HepG2 (cell line): ENCODE results near the gene PCED1B. TPM values are rescaled to one million over a fixed set of nuclear protein-coding genes. Genes with fewer than 3 reads are reported as not detected.

Source experiments
- ATAC-seq: fragments of 200-7000 bp; cut with Tn5 transposase; 3 replicates; pipeline ENCODE4 v1.9.1; 2020; ENCODE audit warnings: mild to moderate bottlenecking, moderate library complexity
- BruUV-seq: library from RNA; stranded (reverse); fragments of 400-500 nt; replicated peaks from 2 replicates; lab custom pipeline; 2021; lab: Mats Ljungman, UMichigan
- CTCF ChIA-PET: fragments of 300-600 bp; formaldehyde crosslinking; extraction: SDS; loops from one replicate; lab custom pipeline; 2021; ENCODE audit warnings: low total read pairs, inconsistent platforms, low intra/inter-chr PET ratio; lab: Yijun Ruan, JAX
- POLR2A ChIA-PET: fragments of 350-600 bp; sonication (Branson Sonifier 250); formaldehyde crosslinking; loops from one replicate; lab custom pipeline; 2020; ENCODE audit warnings: antibody characterized with exemption, inconsistent platforms; lab: Yijun Ruan, JAX
- DNase-seq: peaks from one replicate; pipeline ENCODE4 v3.0.0-alpha.2; 2015; ENCODE audit warnings: low spot score
- FAIRE-seq: peaks from 3 replicates; lab custom pipeline; 2011; peaks lifted over from hg19 to GRCh38; lab: Jason Lieb, UNC
- H2AFZ ChIP-seq: one replicate; pipeline ENCODE4 v1.6.1; 2011; ENCODE audit warnings: low read length, inconsistent platforms
- H3K27ac ChIP-seq: fragments of 300-600 bp; 3 replicates; pipeline ENCODE4 v1.8.0; 2011; ENCODE audit warnings: mixed run types, mild to moderate bottlenecking, mixed read lengths, low read length, inconsistent platforms; ENCODE audit not compliant: insufficient read depth; ENCODE audit errors: extremely low read length
- H3K27me3 ChIP-seq, 2 experiments: fragments of 200-600 bp in 1 of 2; 2 replicates in 1 of 2; 3 replicates in 1 of 2; pipeline versions ENCODE4 v1.6.0 to v1.8.0; 2011; ENCODE audit warnings: low read length in 2 of 2, mild to moderate bottlenecking in 2 of 2, moderate library complexity in 2 of 2, inconsistent platforms in 1 of 2; ENCODE audit not compliant: insufficient read depth in 2 of 2, control insufficient read depth in 1 of 2
- H3K36me3 ChIP-seq, 2 experiments: fragments of 200-600 bp in 1 of 2; replicated peaks in 1 of 2; 2 replicates in 1 of 2; 3 replicates in 1 of 2; pipeline versions ENCODE4 v1.5.1 to v1.8.0; 2011; ENCODE audit warnings: low read length in 2 of 2, inconsistent platforms in 1 of 2; ENCODE audit not compliant: insufficient read depth in 2 of 2, control insufficient read depth in 1 of 2
- H3K4me1 ChIP-seq: 2 replicates; pipeline ENCODE4 v1.5.1; 2012; ENCODE audit warnings: low read length, inconsistent platforms; ENCODE audit not compliant: insufficient read depth
- H3K4me2 ChIP-seq: 2 replicates; pipeline ENCODE4 v1.6.0; 2011; ENCODE audit warnings: low read depth, low read length, inconsistent platforms
- H3K4me3 ChIP-seq, 3 experiments: fragments of 200-600 bp in 1 of 3; sonication (generic), shearing (Covaris generic) in 1 of 3; replicated peaks in 1 of 3; 2 replicates each; pipeline ENCODE4 v1.5.1; 2011 to 2016; ENCODE audit warnings: low read length in 3 of 3, inconsistent platforms in 2 of 3, low read depth in 2 of 3, mild to moderate bottlenecking in 2 of 3, control low read depth in 1 of 3, mixed read lengths in 1 of 3; ENCODE audit not compliant: insufficient read depth in 1 of 3
- H3K79me2 ChIP-seq: one replicate; pipeline ENCODE4 v1.6.1; 2011; ENCODE audit warnings: low read length, inconsistent platforms; ENCODE audit not compliant: insufficient read depth
- H3K9ac ChIP-seq: 2 replicates; pipeline ENCODE4 v1.6.0; 2011; ENCODE audit warnings: mild to moderate bottlenecking, low read depth, low read length, inconsistent platforms; ENCODE audit not compliant: insufficient read depth
- H3K9me3 ChIP-seq: 2 replicates; pipeline ENCODE4 v1.5.1; 2012; ENCODE audit warnings: mild to moderate bottlenecking, low read length
- H4K20me1 ChIP-seq: 2 replicates; pipeline ENCODE4 v1.6.0; 2011; ENCODE audit warnings: inconsistent platforms, mild to moderate bottlenecking, low read length, moderate library complexity; ENCODE audit not compliant: insufficient read depth
- ATF7-NPFF ChIP-seq: sonication (generic); formaldehyde crosslinking; IDR thresholded peaks from 2 replicates; pipeline ENCODE4 v1.8.1; 2023; ENCODE audit warnings: mild to moderate bottlenecking, low read depth, missing genetic modification reagents, moderate library complexity
- GTF3A ChIP-seq: sonication (generic); formaldehyde crosslinking; conservative IDR thresholded peaks from 2 replicates; pipeline ENCODE4 v1.4.0; 2020; ENCODE audit warnings: mild to moderate bottlenecking, missing genetic modification reagents
- SMC3 ChIP-seq: IDR thresholded peaks from 2 replicates; pipeline ENCODE4 v1.6.1; 2011; ENCODE audit warnings: low read length, improper control_type of control experiment
- THYN1 ChIP-seq: sonication (generic); formaldehyde crosslinking; IDR thresholded peaks from 2 replicates; pipeline ENCODE4 v1.8.1; 2023; ENCODE audit warnings: low read depth, mild to moderate bottlenecking, moderate library complexity, missing genetic modification reagents, borderline replicate concordance
- ZMYM3 ChIP-seq: sonication (generic); formaldehyde crosslinking; IDR thresholded peaks from 2 replicates; pipeline ENCODE4 v1.5.1; 2020; ENCODE audit warnings: mild to moderate bottlenecking, missing genetic modification reagents
- ZNF607 ChIP-seq: sonication (generic); formaldehyde crosslinking; IDR thresholded peaks from 2 replicates; pipeline ENCODE4 v1.5.1; 2020; ENCODE audit warnings: missing genetic modification reagents, mild to moderate bottlenecking, borderline replicate concordance
- ZNF777 ChIP-seq: sonication (generic); formaldehyde crosslinking; IDR thresholded peaks from 2 replicates; pipeline ENCODE4 v1.4.0; 2020; ENCODE audit warnings: missing genetic modification reagents
- WGBS: methylation state at CpG from one replicate; pipeline ENCODE4 v1.1.6; 2017; ENCODE audit warnings: low lambda C conversion rate; 5-methylcytosine and 5-hydroxymethylcytosine counted together
- in situ Hi-C: cut with HindIII; loops from 2 replicates; pipeline ENCODE4 v1.10.0; 2017; ENCODE audit warnings: low pct_unique_long_range_greater_than_20kb; ENCODE audit not compliant: extremely low pct_ligation_motif_present
- intact Hi-C: fragments of 100-400 bp; cut with micrococcal nuclease; formaldehyde crosslinking; loops from one replicate; pipeline ENCODE4 v1.10.0; 2022; ENCODE audit not compliant: unreplicated experiment
- microRNA-seq: library from miRNA; unstranded; fragments of <30 nt; microRNA quantifications from one replicate; pipeline ENCODE4, GENCODE V29; 2020
- polyA plus RNA-seq, 8 experiments: library from polyadenylated mRNA; depleted of rRNA in 3 of 8; stranded (reverse) in 7 of 8; unstranded in 1 of 8; fragments of >200 nt; fragmentation: Illumina TruSeq in 4 of 8; extraction: Trizol in 4 of 8; gene quantifications; 2 replicates each; pipeline versions ENCODE4 v1.2.1 to v1.2.3, GENCODE V29; 2011 to 2016; ENCODE audit warnings: low read depth in 4 of 8, missing spikeins in 1 of 8, mixed read lengths in 1 of 8; ENCODE audit not compliant: insufficient read depth in 1 of 8
- small RNA-seq, 3 experiments: library from RNA; depleted of rRNA; stranded (forward); fragments of <200 nt; gene quantifications; one replicate each; pipeline ENCODE3, GENCODE V24; 2012; ENCODE audit warnings: low read depth in 2 of 3, low replicate concordance in 1 of 3; ENCODE audit not compliant: insufficient read length in 3 of 3, insufficient read depth in 2 of 3
- total RNA-seq, 5 experiments: library from RNA; depleted of rRNA; stranded (reverse); fragments of >200 nt; fragmentation: Illumina TruSeq; extraction: Trizol; gene quantifications; 2 replicates each; pipeline ENCODE4 v1.2.3, GENCODE V29; 2016; ENCODE audit warnings: low read depth in 1 of 5

The PCED1B gene
- total and polyA plus RNA-seq, 2 of the 13 experiments (the other 11 are each of a cell fraction or from before 2014, with no cell fraction given), result 0.11 to 0.37 TPM

- Histone ChIP-seq H3K9ac (no peak overlapping the region), H3K4me2 (no peak overlapping the region), H4K20me1 (no peaks in the 10 kb centered on the region), H3K4me1 (peaks cover 3% of the 10 kb centered on the region), H2AFZ (no peak overlapping the region), H3K9me3 (no peaks in the 10 kb centered on the region), H3K27ac (no peak overlapping the region), H3K4me3 (no peak overlapping the region), H3K27me3 (no peaks in the 10 kb centered on the region; a peak in 1 of 5 replicates), H3K79me2 (no peaks in the 10 kb centered on the region), H3K36me3 (no peaks in the 10 kb centered on the region)
- TF ChIP-seq GTF3A (CRISPR knock-in tag) (no peak), SMC3 (no peak), ZMYM3 (CRISPR knock-in tag) (no peak), ZNF607 (CRISPR knock-in tag) (no peak), ZNF777 (CRISPR knock-in tag) (no peak), ATF7-NPFF (CRISPR knock-in tag) (no peak), THYN1 (CRISPR knock-in tag) (no peak)
- no TSS peak for BruUV-seq
- intact Hi-C loops (no loop called here), in situ Hi-C loops (no loop called here)
- ChIA-PET CTCF (no interaction called here), POLR2A (no interaction called here)
- WGBS, result 8% methylated on average over 4 of the region's 4 CpGs
- no peak for ATAC-seq
- no peak for FAIRE-seq
- no peak for DNase-seq
Measured at GRCh38 chr12:47282206-47282605, 202.8 kb downstream of the PCED1B start.

Small RNAs within 50 kb of the gene (microRNA-seq; reads per million reads assigned to microRNA genes)
- not detected for gene MIR4698

Small RNAs within 50 kb of the gene (small RNA-seq; reads per million reads assigned to genes)
- gene MIR4698, result 0 reads per million in 3 experiments

Other genes with a start within 250 kb of the PCED1B start
- gene AMIGO2, start 338 bp downstream of the PCED1B start, total RNA-seq (2016; rRNA removed; fragmentation: Illumina TruSeq; extraction: Trizol), result not detected in 2 replicates
- 0.03 TPM in 1 of 2 replicates, not detected in the other for gene AMIGO2, start 338 bp downstream of the PCED1B start, polyA plus RNA-seq (2011; rRNA removed)